ENCODE data around the gene NEURL2. TPM values are rescaled to one million over a fixed set of nuclear protein-coding genes. Genes with fewer than 3 reads are reported as not detected.

Gene NEURL2
- total and polyA plus RNA-seq, 4 donors, result 2.0 to 32.9 (median 8.4) TPM

DNA sequence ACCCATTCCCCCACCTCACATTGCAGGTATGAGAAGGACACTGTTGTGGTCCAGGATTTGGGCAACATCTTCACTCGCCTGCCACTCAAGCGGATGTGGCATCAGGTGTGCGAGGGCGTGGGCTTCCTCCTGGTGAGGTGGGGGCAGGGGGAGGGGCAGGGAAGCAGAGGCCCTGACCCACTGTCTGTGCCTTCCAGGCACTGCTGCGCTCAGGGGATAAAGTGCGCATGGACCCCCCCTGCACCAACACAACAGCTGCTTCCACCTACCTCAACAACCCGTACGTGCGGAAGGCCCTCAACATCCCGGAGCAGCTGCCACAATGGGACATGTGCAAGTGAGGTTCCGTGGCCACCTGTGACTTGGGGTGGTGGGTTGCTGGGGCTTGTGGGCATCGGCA, 3.8 kb upstream of the NEURL2 start:
- Histone ChIP-seq H3K36me3 (ENCODE audit: control insufficient read depth in 1 of 2, insufficient read depth in 2 of 2, low read length in 1 of 2) (peaks cover 0 to 2% of the 10 kb centered on the region in 2 donors), H3K4me1 (ENCODE audit: control insufficient read depth in 1 of 2, insufficient read depth in 2 of 2, low read length in 2 of 2) (no peaks in the 10 kb centered on the region), H3K27ac (ENCODE audit: low read depth in 1 of 2, low read length in 2 of 2) (no peak overlapping the region), H3K27me3 (ENCODE audit: control insufficient read depth in 1 of 2, insufficient read depth in 2 of 2, low read length in 1 of 2) (no peaks in the 10 kb centered on the region), H3K9me3 (ENCODE audit: control insufficient read depth, low read length) (no peaks in the 10 kb centered on the region), H3K4me3 (ENCODE audit: low read length in 2 of 2) (no peak overlapping the region)
- intact Hi-C loops (cut with DNase I), result loop anchor here (5.0 kb wide), 2 partner anchors 78 to 97 kb away; partner anchors contain the start of gene ZNF335 (in 1 of the 2)
- no peak for ATAC-seq (ENCODE audit: low FRiP score)
- 77 to 85% methylated on average over 12 of the region's 12 CpGs for WGBS, 2 donors
- no peak for DNase-seq

GRCh38 chr20:45893831-45894230, 2.8 kb upstream of the NEURL2 start:
- intact Hi-C loops (cut with DNase I), result loop anchor here (5.0 kb wide), 2 partner anchors 78 to 97 kb away; partner anchors contain the start of gene ZNF335 (in 1 of the 2)
- Histone ChIP-seq H3K36me3 (ENCODE audit: control insufficient read depth in 1 of 2, insufficient read depth in 2 of 2, low read length in 1 of 2) (peaks cover 0 to 2% of the 10 kb centered on the region in 2 donors), H3K9me3 (ENCODE audit: control insufficient read depth, low read length) (no peaks in the 10 kb centered on the region), H3K27me3 (ENCODE audit: control insufficient read depth in 1 of 2, insufficient read depth in 2 of 2, low read length in 1 of 2) (no peaks in the 10 kb centered on the region), H3K4me3 (ENCODE audit: low read length in 2 of 2) (no peak overlapping the region), H3K4me1 (ENCODE audit: control insufficient read depth in 1 of 2, insufficient read depth in 2 of 2, low read length in 2 of 2) (no peaks in the 10 kb centered on the region), H3K27ac (ENCODE audit: low read depth in 1 of 2, low read length in 2 of 2) (no peak overlapping the region)
- no peak for ATAC-seq (ENCODE audit: low FRiP score)
- 91 to 92% methylated on average over 4 of the region's 4 CpGs for WGBS, 2 donors
- DNase-seq, result peak in 1 of 2 donors; percentile 13

DNA sequence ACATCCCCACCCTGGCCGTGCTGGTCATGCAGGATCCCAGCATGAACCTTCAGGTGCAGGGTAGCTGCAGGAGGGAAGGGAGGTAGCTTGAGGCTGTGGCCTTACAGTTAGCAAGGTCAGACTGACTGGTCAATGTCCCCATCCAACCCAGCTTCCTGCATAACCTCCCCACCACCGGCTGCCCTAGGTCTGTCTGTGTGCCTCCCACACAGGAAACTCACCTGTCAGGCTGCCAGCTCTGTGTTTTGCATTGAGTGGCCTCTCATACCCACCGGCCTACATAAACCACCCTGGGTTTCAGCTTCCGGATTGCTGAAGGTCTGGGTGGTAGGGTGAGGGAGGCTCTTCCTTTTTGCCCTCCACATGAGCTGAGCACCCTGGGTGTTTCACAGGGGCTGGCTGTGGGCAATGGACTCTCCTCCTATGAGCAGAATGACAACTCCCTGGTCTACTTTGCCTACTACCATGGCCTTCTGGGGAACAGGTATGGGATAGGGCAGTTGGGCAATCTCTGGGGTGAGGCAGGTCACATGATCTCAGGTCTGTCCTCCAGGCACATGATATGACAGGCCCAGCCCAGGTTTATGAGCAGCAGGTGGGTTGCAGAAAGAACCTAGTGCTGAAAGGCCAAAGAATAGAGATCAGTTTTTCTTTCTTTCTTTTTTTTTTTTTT, 2.0 kb upstream of the NEURL2 start:
- intact Hi-C loops (cut with DNase I), result loop anchor here (5.0 kb wide), 2 partner anchors 79 to 96 kb away; partner anchors contain the start of gene ZNF335 (in 1 of the 2)
- Histone ChIP-seq H3K4me3 (ENCODE audit: low read length in 2 of 2) (no peak overlapping the region), H3K9me3 (ENCODE audit: control insufficient read depth, low read length) (no peaks in the 10 kb centered on the region), H3K4me1 (ENCODE audit: control insufficient read depth in 1 of 2, insufficient read depth in 2 of 2, low read length in 2 of 2) (no peaks in the 10 kb centered on the region), H3K36me3 (ENCODE audit: control insufficient read depth in 1 of 2, insufficient read depth in 2 of 2, low read length in 1 of 2) (peaks cover 0 to 2% of the 10 kb centered on the region in 2 donors), H3K27ac (ENCODE audit: low read depth in 1 of 2, low read length in 2 of 2) (no peak overlapping the region), H3K27me3 (ENCODE audit: control insufficient read depth in 1 of 2, insufficient read depth in 2 of 2, low read length in 1 of 2) (no peaks in the 10 kb centered on the region)
- ATAC-seq (ENCODE audit: low FRiP score) (no peak), DNase-seq (peak in 1 of 2 donors; percentile 67)
- WGBS, 2 donors, result 77 to 81% methylated on average over 4 of the region's 4 CpGs

GRCh38 chr20:45892049-45892825, 1.2 kb upstream of the NEURL2 start:
- Histone ChIP-seq H3K36me3 (ENCODE audit: control insufficient read depth in 1 of 2, insufficient read depth in 2 of 2, low read length in 1 of 2) (peaks cover 0 to 2% of the 10 kb centered on the region in 2 donors), H3K4me1 (ENCODE audit: control insufficient read depth in 1 of 2, insufficient read depth in 2 of 2, low read length in 2 of 2) (no peaks in the 10 kb centered on the region), H3K9me3 (ENCODE audit: control insufficient read depth, low read length) (no peaks in the 10 kb centered on the region), H3K4me3 (ENCODE audit: low read length in 2 of 2) (no peak overlapping the region), H3K27ac (ENCODE audit: low read depth in 1 of 2, low read length in 2 of 2) (no peak overlapping the region), H3K27me3 (ENCODE audit: control insufficient read depth in 1 of 2, insufficient read depth in 2 of 2, low read length in 1 of 2) (no peaks in the 10 kb centered on the region)
- DNase-seq (peak; percentile 43 to 52), ATAC-seq (ENCODE audit: low FRiP score) (no peak)
- WGBS, 2 donors, result 78 to 80% methylated on average over 9 of the region's 9 CpGs
- intact Hi-C loops (cut with DNase I), result loop anchor here (5.0 kb wide), 2 partner anchors 80 to 95 kb away; partner anchors contain the start of gene ZNF335 (in 1 of the 2)

DNA sequence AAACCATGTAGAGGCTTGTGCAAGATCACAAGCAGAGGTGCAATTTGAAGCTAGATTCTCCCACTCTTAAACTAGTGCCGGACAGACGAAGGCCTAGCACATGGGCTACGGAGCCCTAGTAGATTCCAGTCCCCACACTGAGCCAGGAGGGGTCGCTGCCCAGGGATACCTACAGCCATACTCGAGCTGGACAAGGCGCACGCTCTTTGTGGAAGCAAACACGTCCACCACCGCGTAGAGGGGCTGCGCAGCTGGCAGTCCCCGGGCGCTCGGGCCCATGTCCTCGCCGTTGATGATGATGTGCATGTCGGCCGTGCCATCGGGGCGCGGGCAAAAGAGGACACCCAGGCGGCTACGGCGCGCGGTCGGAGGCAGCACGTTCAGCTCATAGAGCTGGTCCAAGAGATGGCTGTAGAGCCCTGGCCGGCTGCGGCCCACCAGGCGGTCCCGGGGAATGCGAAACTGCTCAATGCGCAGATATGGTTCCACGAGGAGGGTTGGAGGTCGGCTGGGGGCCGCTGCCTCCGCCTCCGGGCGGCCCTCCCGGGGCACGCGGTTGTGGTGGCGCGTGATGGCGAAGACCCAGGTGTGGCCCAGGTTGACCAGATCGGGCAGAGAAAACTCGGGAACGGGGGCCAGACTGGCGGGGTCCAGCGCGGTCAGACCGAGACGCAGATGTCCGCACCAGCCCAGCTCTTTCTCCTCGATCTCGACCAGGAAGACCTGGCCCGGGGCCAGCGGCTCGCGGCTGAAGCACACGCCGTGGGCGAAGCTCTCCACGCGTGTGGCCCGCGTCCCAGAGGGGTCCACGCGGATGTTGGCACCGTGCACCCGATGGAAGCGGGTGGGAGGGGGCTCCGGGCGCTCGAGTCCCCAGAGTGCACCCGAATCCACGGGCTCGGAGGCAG, 677 bp downstream of the NEURL2 start:
- Histone ChIP-seq H3K27me3 (ENCODE audit: control insufficient read depth in 1 of 2, insufficient read depth in 2 of 2, low read length in 1 of 2) (no peaks in the 10 kb centered on the region), H3K9me3 (ENCODE audit: control insufficient read depth, low read length) (no peaks in the 10 kb centered on the region), H3K4me1 (ENCODE audit: control insufficient read depth in 1 of 2, insufficient read depth in 2 of 2, low read length in 2 of 2) (no peaks in the 10 kb centered on the region), H3K4me3 (ENCODE audit: low read length in 2 of 2) (peak overlapping the region; percentile 42 to 55), H3K27ac (ENCODE audit: low read depth in 1 of 2, low read length in 2 of 2) (peak overlapping the region in 1 of 2 donors; percentile 50), H3K36me3 (ENCODE audit: control insufficient read depth in 1 of 2, insufficient read depth in 2 of 2, low read length in 1 of 2) (no peaks in the 10 kb centered on the region)
- WGBS, 2 donors, result 1% methylated on average over 76 to 79 of the region's 79 CpGs
- intact Hi-C loops (cut with DNase I), result loop anchor here (5.0 kb wide), 2 partner anchors 82 to 93 kb away; partner anchors contain the start of gene ZNF335 (in 1 of the 2)
- ATAC-seq (ENCODE audit: low FRiP score) (peak; percentile 89), DNase-seq (peak; percentile 90 to 95)

- whole genome bisulfite sequencing, 2 donors, result 88 to 89% methylated on average over 3 of the region's 3 CpGs
- H3K27me3 ChIP-seq (ENCODE audit: control insufficient read depth in 1 of 2, insufficient read depth in 2 of 2, low read length in 1 of 2), result no peaks in the 10 kb centered on the region
- peaks cover 0 to under 1% of the 10 kb centered on the region in 2 donors for H3K36me3 ChIP-seq (ENCODE audit: control insufficient read depth in 1 of 2, insufficient read depth in 2 of 2, low read length in 1 of 2)
- intact Hi-C loops (cut with DNase I), result loop anchor here in 1 of 2 donors (10.0 kb wide), 1 partner anchor 54 kb away; the partner anchor contains the start of gene SNX21
- H3K4me3 ChIP-seq (ENCODE audit: low read length in 2 of 2), result no peak overlapping the region
- peak in 1 of 2 donors; percentile 65 for DNase-seq
- H3K4me1 ChIP-seq (ENCODE audit: control insufficient read depth in 1 of 2, insufficient read depth in 2 of 2, low read length in 2 of 2), result no peaks in the 10 kb centered on the region
- H3K9me3 ChIP-seq (ENCODE audit: control insufficient read depth, low read length), result no peaks in the 10 kb centered on the region
- no peak overlapping the region for H3K27ac ChIP-seq (ENCODE audit: low read depth in 1 of 2, low read length in 2 of 2)
- ATAC-seq (ENCODE audit: low FRiP score), result no peak
Measured at GRCh38 chr20:45888681-45889080, 2.3 kb downstream of the NEURL2 start.

DNA sequence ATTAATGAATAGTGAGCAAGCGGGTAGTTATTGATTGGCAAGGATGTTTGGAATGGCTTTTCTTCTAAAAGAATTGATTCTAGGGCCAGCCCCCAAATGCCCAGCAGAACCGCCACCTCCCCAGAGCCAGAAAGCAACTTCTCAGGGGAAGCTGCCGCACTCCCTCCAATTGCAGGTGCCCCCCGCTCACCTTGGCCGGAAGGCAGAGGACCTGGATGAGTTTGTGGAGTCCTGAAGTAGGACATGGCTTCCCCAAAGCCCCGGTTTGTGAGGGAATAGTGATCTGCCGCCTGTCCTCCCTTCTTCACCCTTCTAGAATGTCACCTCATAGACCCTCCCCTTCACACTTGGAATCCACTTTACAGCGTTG, 3.7 kb downstream of the NEURL2 start, which contains the start of gene SPATA25:
Gene SPATA25 (minus strand): TSS at position 277 of the 370 bp plus-strand sequence. CDS start 32 bp downstream, at position 245.
- intact Hi-C loops (cut with DNase I), result loop anchor here in 1 of 2 donors (10.0 kb wide), 1 partner anchor 53 kb away; the partner anchor contains the start of gene SNX21
- Histone ChIP-seq H3K4me1 (ENCODE audit: control insufficient read depth in 1 of 2, insufficient read depth in 2 of 2, low read length in 2 of 2) (no peaks in the 10 kb centered on the region), H3K27ac (ENCODE audit: low read depth in 1 of 2, low read length in 2 of 2) (no peak within 1 kb of the TSS), H3K36me3 (ENCODE audit: control insufficient read depth in 1 of 2, insufficient read depth in 2 of 2, low read length in 1 of 2) (peaks cover 0 to 2% of the 10 kb centered on the region in 2 donors), H3K4me3 (ENCODE audit: low read length in 2 of 2) (no peak within 1 kb of the TSS), H3K27me3 (ENCODE audit: control insufficient read depth in 1 of 2, insufficient read depth in 2 of 2, low read length in 1 of 2) (no peaks in the 10 kb centered on the region), H3K9me3 (ENCODE audit: control insufficient read depth, low read length) (no peaks in the 10 kb centered on the region)
- DNase-seq (peak in 1 of 2 donors; percentile 28), ATAC-seq (ENCODE audit: low FRiP score) (no peak)
- 91 to 95% methylated on average over 8 of the region's 8 CpGs for WGBS, 2 donors

All from aorta (tissue), 5 donors.